Upper lobe of left lung (tissue), 6 donors: ENCODE data around the gene PLXNA1. TPM values are rescaled to one million over a fixed set of nuclear protein-coding genes. Genes with fewer than 3 reads are reported as not detected.
A peak's percentile ranks its signal among the peaks of the same experiment; 100 is the strongest.

Experiments
- ATAC-seq, 2 donors: fragments of 200-7000 bp; cut with Tn5 transposase; one replicate each; pipeline ENCODE4 v1.9.1; 2022; ENCODE audit warnings: mild to moderate bottlenecking in 2 of 2, moderate library complexity in 2 of 2; ENCODE audit not compliant: low FRiP score in 2 of 2
- DNase-seq, 2 donors: peaks; one replicate each; pipeline ENCODE4 v3.0.0-alpha.2; 2019 to 2020
- H3K27ac ChIP-seq, 4 donors: fragments of 200-600 bp; sonication (generic); one replicate each; pipeline ENCODE4 v1.5.1; 2016 to 2019
- H3K27me3 ChIP-seq, 4 donors: fragments of 200-600 bp; sonication (generic); one replicate each; pipeline ENCODE4 v1.5.1; 2017 to 2019
- H3K36me3 ChIP-seq, 4 donors: fragments of 200-600 bp; sonication (generic); one replicate each; pipeline ENCODE4 v1.5.1; 2016 to 2019
- H3K4me1 ChIP-seq, 4 donors: fragments of 200-600 bp; sonication (generic); one replicate each; pipeline ENCODE4 v1.5.1; 2018 to 2019
- H3K4me3 ChIP-seq, 4 donors: fragments of 200-600 bp; sonication (generic); one replicate each; pipeline ENCODE4 v1.5.1; 2017 to 2019; ENCODE audit warnings: mild to moderate bottlenecking in 2 of 4, moderate library complexity in 1 of 4
- H3K9me3 ChIP-seq, 4 donors: fragments of 200-600 bp; sonication (generic); one replicate each; pipeline ENCODE4 v1.5.1; 2018 to 2019
- EP300 ChIP-seq, 4 donors: sonication (generic); formaldehyde crosslinking; IDR thresholded peaks; one replicate each; pipeline ENCODE4 v1.5.1; 2017; ENCODE audit warnings: antibody characterized with exemption in 4 of 4, control low read depth in 2 of 4
- POLR2A ChIP-seq, 4 donors: fragments of 450-650 bp; IDR thresholded peaks; one replicate each; pipeline ENCODE4 v1.5.1; 2016 to 2017; ENCODE audit warnings: antibody characterized with exemption in 4 of 4, mild to moderate bottlenecking in 2 of 4
- POLR2AphosphoS5 ChIP-seq, 2 donors: sonication (generic); formaldehyde crosslinking; IDR thresholded peaks; one replicate each; pipeline ENCODE4 v1.5.1; 2017; ENCODE audit warnings: antibody characterized with exemption in 2 of 2
- WGBS, 2 donors: methylation state at CpG; one replicate each; pipeline ENCODE4 v1.1.5; 2017 to 2018; 5-methylcytosine and 5-hydroxymethylcytosine counted together
- total RNA-seq, 6 donors: library from RNA; depleted of rRNA in 4 of 6; stranded (reverse); fragments of >200 nt in 4 of 6; gene quantifications; one replicate each; pipeline versions ENCODE4 v1.1.0 to v1.2.1, GENCODE V29; 2016 to 2021
- TF ChIP-seq, protein P1 (sequence below), 6 experiments: fragments of 450-650 bp in 4 of 6; fragments of 200-600 bp in 2 of 6; sonication (generic) in 2 of 6; IDR thresholded peaks; one replicate each; pipeline ENCODE4 v1.5.1; 2016 to 2019; ENCODE audit warnings: antibody characterized with exemption in 6 of 6
- donor health status: DM: no; HTN: no; CAD: no; lungs with moderate emphysema.
- donor health status: DM: no; HTN: yes; CAD: no; lungs with severe emphysema.

The PLXNA1 gene
- total RNA-seq, 6 donors from 2014 or later, result 48.0 to 94.3 (median 73.7) TPM

- Histone ChIP-seq H3K4me3 (no peak overlapping the region), H3K4me1 (peaks cover 25 to 51% (median 38%) of the 10 kb centered on the region in 4 donors), H3K27ac (peak overlapping the region in 3 of 4 donors; percentile 52 to 81 (median 60)), H3K36me3 (peaks cover 0 to 14% (median 11%) of the 10 kb centered on the region in 4 donors), H3K27me3 (no peaks in the 10 kb centered on the region), H3K9me3 (no peaks in the 10 kb centered on the region)
- no peak for ATAC-seq
- DNase-seq, result peak in 1 of 2 donors; percentile 80
- TF ChIP-seq EP300 (IDR thresholded peaks at IDR 0.05) (no peak), POLR2A (IDR thresholded peaks at IDR 0.05) (no peak), POLR2AphosphoS5 (IDR thresholded peaks at IDR 0.05) (no peak)
- TF ChIP-seq, protein P1, sequence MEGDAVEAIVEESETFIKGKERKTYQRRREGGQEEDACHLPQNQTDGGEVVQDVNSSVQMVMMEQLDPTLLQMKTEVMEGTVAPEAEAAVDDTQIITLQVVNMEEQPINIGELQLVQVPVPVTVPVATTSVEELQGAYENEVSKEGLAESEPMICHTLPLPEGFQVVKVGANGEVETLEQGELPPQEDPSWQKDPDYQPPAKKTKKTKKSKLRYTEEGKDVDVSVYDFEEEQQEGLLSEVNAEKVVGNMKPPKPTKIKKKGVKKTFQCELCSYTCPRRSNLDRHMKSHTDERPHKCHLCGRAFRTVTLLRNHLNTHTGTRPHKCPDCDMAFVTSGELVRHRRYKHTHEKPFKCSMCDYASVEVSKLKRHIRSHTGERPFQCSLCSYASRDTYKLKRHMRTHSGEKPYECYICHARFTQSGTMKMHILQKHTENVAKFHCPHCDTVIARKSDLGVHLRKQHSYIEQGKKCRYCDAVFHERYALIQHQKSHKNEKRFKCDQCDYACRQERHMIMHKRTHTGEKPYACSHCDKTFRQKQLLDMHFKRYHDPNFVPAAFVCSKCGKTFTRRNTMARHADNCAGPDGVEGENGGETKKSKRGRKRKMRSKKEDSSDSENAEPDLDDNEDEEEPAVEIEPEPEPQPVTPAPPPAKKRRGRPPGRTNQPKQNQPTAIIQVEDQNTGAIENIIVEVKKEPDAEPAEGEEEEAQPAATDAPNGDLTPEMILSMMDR (IDR thresholded peaks at IDR 0.05), result no peak
- WGBS, 2 donors, result 60 to 69% methylated on average over 1 to 9 of the region's 12 CpGs
Observed at GRCh38 chr3:126995254-126995780, 12.4 kb downstream of the PLXNA1 start.

DNA sequence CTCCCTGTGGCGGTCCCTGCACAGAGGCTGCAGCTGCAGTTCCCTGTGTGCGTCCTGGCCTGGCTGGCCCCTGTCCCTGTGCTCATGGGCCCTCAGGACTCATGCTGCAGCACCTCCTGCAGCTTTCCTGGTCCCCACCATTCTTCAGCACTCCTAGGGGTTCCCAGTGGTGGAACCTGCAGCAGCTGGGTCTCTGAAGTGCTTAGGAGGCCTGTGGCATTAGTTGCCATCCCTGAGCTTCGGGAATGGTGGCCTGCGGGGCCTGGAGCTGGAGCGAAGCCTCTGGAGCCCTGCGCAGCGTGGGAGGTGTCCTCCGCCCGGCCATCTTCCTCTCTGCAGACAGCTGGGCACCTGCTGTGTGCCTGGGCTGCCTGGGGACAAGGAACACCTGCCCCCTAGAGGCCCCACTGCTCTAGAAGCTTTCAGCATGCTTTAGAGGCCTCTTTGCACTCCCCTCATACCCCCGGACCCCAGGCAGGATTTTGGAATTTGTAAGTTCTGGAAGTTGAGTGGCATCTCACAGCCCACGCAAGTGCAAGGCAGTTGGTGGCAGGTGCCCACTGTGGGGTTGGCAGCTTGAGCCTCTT is 13.1 kb downstream of the PLXNA1 start:
- no peak overlapping the region for H3K4me3 ChIP-seq
- DNase-seq, result peak in 1 of 2 donors; percentile 64
- peak overlapping the region in 2 of 4 donors; percentile 60 to 81 for H3K27ac ChIP-seq
- TF ChIP-seq EP300 (IDR thresholded peaks at IDR 0.05), result no peak
- TF ChIP-seq POLR2A (IDR thresholded peaks at IDR 0.05), result no peak
- TF ChIP-seq POLR2AphosphoS5 (IDR thresholded peaks at IDR 0.05), result no peak
- TF ChIP-seq, protein P1 (IDR thresholded peaks at IDR 0.05), result peak in 1 of 6 experiments; percentile 5
- peaks cover 26 to 54% (median 41%) of the 10 kb centered on the region in 4 donors for H3K4me1 ChIP-seq
- no peak for ATAC-seq
- no peaks in the 10 kb centered on the region for H3K27me3 ChIP-seq
- peaks cover 0 to 9% (median 7%) of the 10 kb centered on the region in 4 donors for H3K36me3 ChIP-seq
- 96 to 97% methylated on average over 6 to 8 of the region's 11 CpGs for whole genome bisulfite sequencing, 2 donors
- H3K9me3 ChIP-seq, result no peaks in the 10 kb centered on the region

DNA sequence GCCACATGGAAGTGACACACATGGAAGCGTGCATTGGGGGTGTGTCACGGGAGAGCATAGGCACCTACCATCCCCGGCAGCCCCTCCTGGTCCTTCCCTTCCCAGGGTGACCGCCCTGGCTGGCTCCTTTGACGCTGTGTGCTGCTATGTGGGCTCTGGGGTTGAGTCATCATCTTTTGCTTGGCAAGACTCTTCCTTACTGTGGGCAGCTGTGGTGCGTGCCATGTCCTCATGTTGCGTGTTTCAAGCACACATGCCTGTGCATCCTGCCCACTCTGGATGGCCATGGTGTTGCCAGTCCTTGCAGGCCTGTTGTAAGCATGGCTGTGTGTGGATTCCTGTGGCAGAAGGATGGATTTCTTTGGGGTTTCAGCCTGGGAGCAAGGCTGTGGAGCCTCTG is 14.0 kb downstream of the PLXNA1 start:
- no peaks in the 10 kb centered on the region for H3K27me3 ChIP-seq
- DNase-seq (no peak), ATAC-seq (no peak)
- H3K9me3 ChIP-seq, result no peaks in the 10 kb centered on the region
- H3K4me1 ChIP-seq, result peaks cover 33 to 60% (median 50%) of the 10 kb centered on the region in 4 donors
- WGBS, 2 donors, result 88 to 100% methylated on average over 2 to 7 of the region's 7 CpGs
- no peak overlapping the region for H3K27ac ChIP-seq
- peaks cover 0 to 3% (median under 1%) of the 10 kb centered on the region in 4 donors for H3K36me3 ChIP-seq
- no peak overlapping the region for H3K4me3 ChIP-seq
- TF ChIP-seq POLR2A (IDR thresholded peaks at IDR 0.05) (no peak), EP300 (IDR thresholded peaks at IDR 0.05) (no peak), POLR2AphosphoS5 (IDR thresholded peaks at IDR 0.05) (no peak)
- TF ChIP-seq, protein P1 (IDR thresholded peaks at IDR 0.05), result no peak

- Histone ChIP-seq H3K4me1 (peaks cover 37 to 60% (median 56%) of the 10 kb centered on the region in 4 donors), H3K27me3 (no peaks in the 10 kb centered on the region), H3K9me3 (no peaks in the 10 kb centered on the region), H3K27ac (peak overlapping the region in 1 of 4 donors; percentile 60), H3K4me3 (no peak overlapping the region), H3K36me3 (peaks cover 0 to 3% (median 0%) of the 10 kb centered on the region in 4 donors)
- ATAC-seq, result no peak
- peak in 1 of 2 donors; percentile 68 for DNase-seq
- TF ChIP-seq, protein P1 (IDR thresholded peaks at IDR 0.05), result no peak
- no peak for TF ChIP-seq POLR2AphosphoS5 (IDR thresholded peaks at IDR 0.05)
- no peak for TF ChIP-seq EP300 (IDR thresholded peaks at IDR 0.05)
- no peak for TF ChIP-seq POLR2A (IDR thresholded peaks at IDR 0.05)
- 86% methylated on average over 15 of the region's 19 CpGs; no CpG with 5 or more reads in 1 of the 2 donors for WGBS, 2 donors
Observed at GRCh38 chr3:126997455-126998038, 14.6 kb downstream of the PLXNA1 start.
